Suprapubic skin (tissue), 4 donors: Measurements from ENCODE around the gene INPP5A.

Experiments used
- POLR2A ChIP-seq, 2 donors: fragments of 450-650 bp; IDR thresholded peaks; one replicate each; pipeline ENCODE4 v1.6.1; 2017; ENCODE audit warnings: antibody characterized with exemption in 2 of 2, mild to moderate bottlenecking in 2 of 2, moderate library complexity in 2 of 2
- POLR2AphosphoS5 ChIP-seq, 3 donors: sonication (generic); formaldehyde crosslinking; IDR thresholded peaks; one replicate each; pipeline ENCODE4 v1.6.1; 2017; ENCODE audit warnings: antibody characterized with exemption in 3 of 3
- TF ChIP-seq, protein P1 (sequence below), 2 donors: fragments of 200-600 bp in 1 of 2; fragments of 450-650 bp in 1 of 2; sonication (generic) in 1 of 2; IDR thresholded peaks; one replicate each; pipeline ENCODE4 v1.5.1; 2016 to 2019; ENCODE audit warnings: antibody characterized with exemption in 2 of 2, mild to moderate bottlenecking in 1 of 2, moderate library complexity in 1 of 2

DNA sequence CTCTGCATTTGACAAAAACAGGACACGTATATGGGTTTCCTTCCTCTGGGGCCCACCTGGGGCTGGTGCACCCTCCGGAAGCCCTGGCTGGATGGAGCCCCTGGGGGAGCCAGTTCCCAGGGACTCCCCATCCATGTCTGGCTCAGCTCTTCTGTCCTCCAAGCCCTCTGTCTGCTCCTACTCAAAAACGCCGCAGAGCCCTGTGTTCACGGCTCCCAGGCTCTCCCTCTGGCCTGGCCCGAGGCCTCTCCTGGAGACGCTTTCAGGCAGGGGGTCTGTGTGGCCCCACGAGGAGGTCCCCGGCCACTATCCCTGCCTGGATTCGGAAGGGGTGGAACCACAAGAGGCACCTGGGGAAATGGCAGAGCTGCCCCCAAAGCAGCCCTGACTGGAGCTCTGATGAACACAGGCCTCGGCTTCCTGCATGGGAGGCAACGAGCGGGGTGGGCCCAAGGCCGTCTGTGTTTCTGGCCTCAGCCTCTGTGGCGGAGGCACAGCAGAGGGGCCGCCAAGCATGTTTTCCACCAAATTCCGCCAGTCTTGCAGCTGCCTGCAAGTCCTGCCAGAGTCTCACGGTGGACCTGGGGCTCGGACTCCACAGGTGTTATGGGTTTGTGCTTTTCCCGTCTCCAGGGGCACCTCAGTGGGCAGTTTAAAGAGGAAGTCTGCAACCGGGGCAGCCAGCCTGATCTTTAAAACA lies 22.6 kb upstream of the INPP5A start:
- TF ChIP-seq, protein P1, sequence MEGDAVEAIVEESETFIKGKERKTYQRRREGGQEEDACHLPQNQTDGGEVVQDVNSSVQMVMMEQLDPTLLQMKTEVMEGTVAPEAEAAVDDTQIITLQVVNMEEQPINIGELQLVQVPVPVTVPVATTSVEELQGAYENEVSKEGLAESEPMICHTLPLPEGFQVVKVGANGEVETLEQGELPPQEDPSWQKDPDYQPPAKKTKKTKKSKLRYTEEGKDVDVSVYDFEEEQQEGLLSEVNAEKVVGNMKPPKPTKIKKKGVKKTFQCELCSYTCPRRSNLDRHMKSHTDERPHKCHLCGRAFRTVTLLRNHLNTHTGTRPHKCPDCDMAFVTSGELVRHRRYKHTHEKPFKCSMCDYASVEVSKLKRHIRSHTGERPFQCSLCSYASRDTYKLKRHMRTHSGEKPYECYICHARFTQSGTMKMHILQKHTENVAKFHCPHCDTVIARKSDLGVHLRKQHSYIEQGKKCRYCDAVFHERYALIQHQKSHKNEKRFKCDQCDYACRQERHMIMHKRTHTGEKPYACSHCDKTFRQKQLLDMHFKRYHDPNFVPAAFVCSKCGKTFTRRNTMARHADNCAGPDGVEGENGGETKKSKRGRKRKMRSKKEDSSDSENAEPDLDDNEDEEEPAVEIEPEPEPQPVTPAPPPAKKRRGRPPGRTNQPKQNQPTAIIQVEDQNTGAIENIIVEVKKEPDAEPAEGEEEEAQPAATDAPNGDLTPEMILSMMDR (IDR thresholded peaks at IDR 0.05): no peak
- no peak for TF ChIP-seq POLR2A (IDR thresholded peaks at IDR 0.05)
- no peak for TF ChIP-seq POLR2AphosphoS5 (IDR thresholded peaks at IDR 0.05)
